Suppressor macrophage treated with lipopolysaccharide for 1 hour (primary cell): ENCODE data around the gene ATP9B.
"Not testable (repeated sequence)": the region's sequence is repeated elsewhere in the genome, so short reads cannot be mapped to it uniquely, and the experiment has no call there.

Source experiments
- DNase-seq, 3 donors: peaks; one replicate each; pipeline ENCODE4 v3.0.0-alpha.2; 2020 to 2022

Gene ATP9B

DNA sequence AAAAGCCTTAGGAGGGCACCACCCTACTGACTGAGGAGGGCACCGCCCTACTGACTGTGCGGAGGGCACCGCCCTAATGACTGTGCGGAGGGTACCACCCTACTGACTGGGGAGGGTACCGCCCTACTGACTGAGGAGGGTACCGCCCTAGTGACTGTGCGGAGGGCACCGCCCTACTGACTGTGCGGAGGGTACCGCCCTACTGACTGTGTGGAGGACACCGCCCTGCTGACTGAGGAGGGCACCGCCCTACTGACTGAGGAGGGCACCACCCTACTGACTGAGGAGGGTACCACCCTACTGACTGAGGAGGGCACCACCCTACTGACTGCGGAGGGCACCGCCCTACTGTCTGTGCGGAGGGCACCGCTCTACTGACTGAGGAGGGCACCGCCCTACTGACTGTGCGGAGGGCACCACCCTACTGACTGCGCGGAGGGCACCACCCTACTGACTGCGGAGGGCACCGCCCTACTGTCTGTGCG is 176.4 kb downstream of the ATP9B start:
- DNase-seq = peak in 1 of 3 donors; percentile 19

DNA sequence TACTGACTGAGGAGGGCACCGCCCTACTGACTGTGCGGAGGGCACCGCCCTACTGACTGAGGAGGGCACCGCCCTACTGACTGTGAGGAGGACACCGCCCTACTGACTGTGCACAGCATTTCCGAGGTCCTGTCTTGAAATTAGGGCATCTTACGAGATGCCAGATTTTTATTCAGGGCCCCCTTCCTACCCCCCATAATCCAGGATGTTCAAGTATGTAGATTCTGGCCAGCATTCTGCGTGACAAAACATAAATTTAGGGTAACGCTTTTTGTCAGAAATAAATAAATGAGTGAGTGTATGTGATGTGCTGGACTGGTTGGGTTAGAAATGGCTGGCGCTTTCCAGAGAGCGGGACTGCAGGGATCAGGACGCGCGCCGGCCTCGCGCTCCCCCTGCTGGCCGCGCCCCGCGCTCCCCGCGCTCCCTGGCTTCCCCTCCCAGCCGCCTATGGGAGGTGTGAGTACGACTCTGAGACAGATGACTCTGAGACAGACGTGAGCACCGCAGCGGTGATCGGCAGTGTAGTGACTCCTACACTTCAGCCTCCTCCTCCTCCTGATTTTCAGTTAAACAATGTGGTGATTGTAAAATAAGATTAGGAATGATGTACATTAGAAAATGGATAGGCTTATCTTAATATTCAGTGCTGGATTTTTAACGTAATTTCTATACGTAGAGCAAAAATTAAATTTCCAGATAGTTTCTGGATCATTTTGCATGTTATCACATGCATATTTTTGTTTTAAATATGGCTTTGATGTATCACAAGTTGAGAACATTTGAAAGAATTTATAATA is 177.3 kb downstream of the ATP9B start:
- peak; percentile 74 to 87 (median 77) for DNase-seq

- DNase-seq = peak in 1 of 3 donors; percentile 13
Observed at GRCh38 chr18:79248495-79249060, 179.4 kb downstream of the ATP9B start.

DNA sequence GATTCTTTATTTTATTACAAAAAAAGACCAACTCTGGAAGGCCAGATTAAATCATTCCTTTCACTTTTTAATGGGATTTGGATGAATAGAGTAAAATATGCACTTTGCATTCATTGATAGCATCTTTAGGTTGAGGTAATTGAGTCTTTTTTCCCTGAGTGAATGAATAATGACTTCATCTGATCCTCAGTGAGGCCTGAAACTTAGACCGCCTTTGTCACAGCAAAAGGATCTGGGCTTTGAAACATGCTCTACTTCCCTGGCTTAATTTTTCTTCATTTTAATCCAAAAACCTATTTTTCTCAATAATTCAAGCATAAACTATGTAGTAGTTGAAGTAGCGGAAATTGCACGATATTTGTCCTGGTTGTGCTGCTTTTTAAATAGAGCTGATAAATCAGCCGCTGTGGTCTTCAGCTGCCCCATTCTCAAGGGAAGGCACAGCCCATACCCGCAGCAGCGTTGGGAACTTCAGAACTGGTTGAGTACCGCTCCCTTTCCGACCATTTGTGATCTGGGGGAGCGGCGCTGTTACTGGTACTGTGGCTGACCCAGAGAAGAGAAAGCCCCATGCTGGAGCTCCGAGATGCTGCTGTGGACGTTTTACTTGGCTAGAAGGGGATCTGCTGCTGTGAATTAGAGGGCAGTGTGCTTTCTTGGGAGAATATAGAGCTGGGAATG is 181.2 kb downstream of the ATP9B start:
- DNase-seq = no peak

DNA sequence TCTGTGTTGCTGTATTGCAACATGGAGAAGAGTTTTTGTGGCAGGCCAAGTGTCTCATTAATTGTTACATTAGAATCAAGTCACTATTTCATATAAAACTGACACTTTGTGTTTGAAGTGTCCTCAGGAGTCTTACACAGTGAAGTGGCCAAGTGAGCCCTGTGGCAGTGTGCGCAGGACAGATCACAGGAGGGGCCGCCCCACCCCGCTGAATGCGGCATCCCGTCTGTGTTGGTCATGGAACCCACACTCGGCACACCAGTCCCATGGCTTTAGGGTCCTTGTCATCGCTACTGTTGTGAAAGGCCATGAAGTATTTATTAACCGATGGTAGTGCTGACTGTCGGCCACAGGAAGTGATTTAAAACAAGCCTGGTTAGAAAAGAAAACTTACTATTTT is 181.8 kb downstream of the ATP9B start:
- no peak for DNase-seq

DNA sequence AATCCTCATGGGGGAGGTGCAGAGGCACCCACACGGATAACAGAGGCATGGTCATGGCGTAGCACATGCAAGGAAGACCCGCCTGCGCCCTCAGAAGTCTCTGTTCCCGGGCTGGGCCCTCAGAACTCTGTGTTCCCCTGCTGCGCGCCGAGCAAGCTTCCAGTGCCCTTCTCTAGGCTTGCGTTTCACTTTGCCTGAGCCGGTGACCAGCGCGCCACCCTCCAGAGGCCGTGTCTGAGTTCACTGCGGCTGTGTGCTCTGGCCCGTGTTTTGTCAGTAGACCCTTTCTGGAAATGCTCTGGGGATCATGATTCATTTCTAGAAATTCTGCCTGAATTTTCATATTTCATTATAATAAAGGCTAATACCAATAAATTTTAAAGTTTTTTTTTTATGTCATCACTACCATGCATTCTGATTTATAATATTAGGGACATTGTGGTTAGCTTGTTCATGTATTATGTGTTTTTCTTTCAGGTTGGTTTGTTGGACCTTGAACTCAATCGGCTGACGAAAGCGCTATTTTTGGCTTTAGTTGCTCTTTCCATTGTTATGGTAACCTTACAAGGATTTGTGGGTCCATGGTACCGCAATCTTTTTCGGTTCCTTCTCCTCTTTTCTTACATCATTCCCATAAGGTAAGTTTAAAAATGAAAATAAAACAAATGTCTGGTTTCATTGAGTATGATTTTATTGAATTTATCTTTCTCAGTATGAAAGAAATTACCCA is 183.9 kb downstream of the ATP9B start:
- DNase-seq = no peak

DNA sequence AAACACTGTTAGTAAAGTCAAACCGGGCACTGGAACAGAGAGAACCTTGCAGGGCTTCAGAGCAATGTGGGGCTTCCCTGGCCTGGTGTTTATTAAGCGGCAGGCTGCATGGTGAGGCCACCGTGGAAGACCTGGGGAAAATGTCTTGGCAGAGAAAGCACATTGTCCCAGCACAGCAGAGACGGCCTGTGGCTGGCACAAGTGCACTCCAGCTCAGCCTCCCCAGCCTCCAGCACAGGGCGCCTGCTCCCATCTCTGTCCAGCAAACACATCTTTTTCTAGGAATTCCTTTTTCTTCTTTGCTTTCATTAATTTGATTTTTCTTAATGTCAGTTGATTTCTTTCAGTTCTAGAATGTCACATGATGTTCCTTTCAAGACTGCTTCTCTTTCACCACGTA is 188.3 kb downstream of the ATP9B start:
- DNase-seq = no peak

- DNase-seq = no peak
Observed at GRCh38 chr18:79258447-79258846, 189.3 kb downstream of the ATP9B start.

- no peak for DNase-seq
Observed at GRCh38 chr18:79259218-79259617, 190.0 kb downstream of the ATP9B start.

DNA sequence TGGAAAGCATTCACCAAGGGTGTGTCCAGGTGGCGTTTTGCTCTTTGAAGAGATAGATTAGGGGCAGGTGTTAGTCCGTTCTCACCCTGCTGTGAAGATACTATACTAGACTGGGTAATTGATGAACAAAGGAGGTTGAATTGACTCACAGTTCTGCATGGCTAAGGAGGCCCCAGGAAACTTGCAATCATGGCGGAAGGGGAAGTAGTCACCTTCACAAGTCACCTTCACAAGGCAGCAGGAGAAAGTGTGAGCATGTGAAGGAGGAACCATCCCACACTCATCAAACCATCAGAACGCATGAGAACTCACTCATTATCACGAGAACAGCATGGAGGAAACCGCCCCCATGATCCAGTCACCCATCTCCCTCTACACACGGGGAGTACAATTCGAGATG is 190.8 kb downstream of the ATP9B start:
- DNase-seq = no peak

DNA sequence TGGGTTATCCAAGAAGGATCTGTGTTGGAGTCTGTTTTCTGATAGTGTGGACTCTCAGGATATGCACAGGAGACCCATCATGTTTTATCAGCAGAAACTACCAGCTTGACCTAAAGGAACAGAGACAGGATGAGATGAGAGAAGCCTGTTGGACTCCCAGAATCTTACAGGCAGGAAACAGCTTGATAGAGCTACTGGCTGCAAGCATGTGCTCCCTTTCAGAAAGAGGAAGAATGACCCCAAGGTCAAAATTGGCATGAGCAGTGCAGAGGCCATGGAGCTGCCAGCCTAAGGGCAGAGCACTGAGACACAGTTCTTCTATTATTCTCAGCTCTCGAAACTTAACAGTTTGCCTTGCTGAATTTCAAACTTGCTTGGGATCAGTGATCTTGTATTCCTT is 191.3 kb downstream of the ATP9B start:
- no peak for DNase-seq

- not testable (repeated sequence) for DNase-seq
Observed at GRCh38 chr18:79265068-79265467, 195.9 kb downstream of the ATP9B start.

DNA sequence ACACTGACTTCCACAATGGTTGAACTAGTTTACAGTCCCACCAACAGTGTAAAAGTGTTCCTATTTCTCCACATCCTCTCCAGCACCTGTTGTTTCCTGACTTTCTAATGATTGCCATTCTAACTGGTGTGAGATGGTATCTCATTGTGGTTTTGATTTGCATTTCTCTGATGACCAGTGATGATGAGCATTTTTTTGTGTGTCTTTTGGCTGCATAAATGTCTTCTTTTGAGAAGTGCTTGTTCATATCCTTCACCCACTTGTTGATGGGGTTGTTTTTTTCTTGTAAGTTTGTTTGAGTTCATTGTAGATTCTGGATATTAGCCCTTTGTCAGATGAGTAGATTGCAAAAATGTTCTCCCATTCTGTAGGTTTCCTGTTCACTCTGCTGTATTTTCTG is 202.6 kb downstream of the ATP9B start:
- DNase-seq = not testable (repeated sequence)

DNA sequence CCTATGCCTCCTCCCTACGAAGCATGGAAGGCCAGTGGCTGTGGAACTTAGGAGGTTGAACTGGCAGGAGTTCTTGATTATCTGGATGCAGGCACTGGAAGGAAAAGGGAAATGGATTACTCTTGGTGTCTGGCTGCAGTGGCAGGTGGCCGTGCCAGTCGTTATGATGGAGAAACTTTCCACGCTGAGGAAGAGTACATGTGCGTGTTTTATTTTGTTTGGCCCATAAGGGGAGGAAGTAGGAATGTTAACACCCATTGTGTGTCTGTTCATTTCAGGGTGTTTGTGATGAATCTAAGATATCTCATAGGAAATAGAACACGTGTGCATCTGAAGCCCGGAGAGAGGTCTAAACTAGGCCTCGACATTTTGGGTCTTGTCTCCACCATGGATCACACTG is 203.7 kb downstream of the ATP9B start:
- DNase-seq = no peak

- no peak for DNase-seq
Observed at GRCh38 chr18:79274823-79275222, 205.6 kb downstream of the ATP9B start.

GRCh38 chr18:79275461-79275860 is 206.3 kb downstream of the ATP9B start:
- no peak for DNase-seq

- DNase-seq = peak; percentile 33 to 36 (median 35)
Observed at GRCh38 chr18:79275992-79276391, 206.8 kb downstream of the ATP9B start.

- no peak for DNase-seq
Observed at GRCh38 chr18:79278896-79279295, 209.7 kb downstream of the ATP9B start.

GRCh38 chr18:79283131-79283810 is 214.1 kb downstream of the ATP9B start:
- no peak for DNase-seq

- no peak for DNase-seq
Observed at GRCh38 chr18:79283929-79284328, 214.7 kb downstream of the ATP9B start.

DNA sequence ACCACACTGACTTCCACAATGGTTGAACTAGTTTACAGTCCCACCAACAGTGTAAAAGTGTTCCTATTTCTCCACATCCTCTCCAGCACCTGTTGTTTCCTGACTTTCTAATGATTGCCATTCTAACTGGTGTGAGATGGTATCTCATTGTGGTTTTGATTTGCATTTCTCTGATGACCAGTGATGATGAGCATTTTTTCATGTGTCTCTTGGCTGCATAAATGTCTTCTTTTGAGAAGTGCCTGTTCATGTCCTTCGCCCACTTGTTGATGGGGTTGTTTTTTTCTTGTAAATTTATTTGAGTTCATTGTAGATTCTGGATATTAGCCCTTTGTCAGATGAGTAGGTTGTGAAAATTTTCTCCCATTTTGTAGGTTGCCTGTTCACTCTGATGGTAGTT is 216.0 kb downstream of the ATP9B start:
- DNase-seq = not testable (repeated sequence)

DNA sequence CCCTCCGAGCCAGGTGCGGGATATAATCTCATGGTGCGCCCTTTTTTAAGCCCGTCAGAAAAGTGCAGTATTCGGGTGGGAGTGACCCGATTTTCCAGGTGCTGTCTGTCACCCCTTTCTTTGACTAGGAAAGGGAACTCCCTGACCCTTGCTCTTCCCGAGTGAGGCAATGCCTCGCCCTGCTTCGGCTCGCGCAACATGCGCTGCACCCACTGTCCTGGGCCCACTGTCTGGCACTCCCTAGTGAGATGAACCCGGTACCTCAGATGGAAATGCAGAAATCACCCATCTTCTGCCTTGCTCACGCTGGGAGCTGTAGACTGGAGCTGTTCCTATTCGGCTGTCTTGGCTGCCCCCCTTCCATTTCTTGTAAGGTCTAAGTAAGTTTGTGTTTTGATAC is 221.2 kb downstream of the ATP9B start:
- not testable (repeated sequence) for DNase-seq

DNA sequence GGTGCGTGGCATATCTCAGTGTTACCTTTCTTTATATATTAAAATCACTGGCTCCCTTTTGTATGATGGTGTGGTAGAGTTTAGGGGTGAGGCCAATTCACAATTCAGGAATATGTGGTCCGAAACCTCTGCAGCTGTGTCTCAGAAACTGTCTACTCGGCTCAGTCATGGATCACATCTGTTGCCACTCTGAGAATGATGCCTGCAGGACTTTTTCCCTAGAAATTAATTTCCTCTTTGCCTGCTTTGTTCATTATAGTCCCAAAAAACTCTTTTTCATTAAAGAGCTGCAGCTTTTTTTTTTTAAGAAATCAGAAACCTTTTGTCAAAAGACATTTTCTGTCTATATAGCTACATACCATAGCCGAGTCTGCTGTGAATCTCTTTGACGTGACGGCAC is 221.7 kb downstream of the ATP9B start:
- DNase-seq = no peak
